Activated CD4-positive, alpha-beta T cell treated with anti-CD3 and anti-CD28 coated beads for 36 hours (primary cell): Measurements from ENCODE around the gene SAAL1. TPM values are rescaled to one million over a fixed set of nuclear protein-coding genes. Genes with fewer than 3 reads are reported as not detected.

Source experiments
- ATAC-seq: fragments of 200-7000 bp; cut with Tn5 transposase; one replicate; pipeline ENCODE4 v1.10.0; 2021; ENCODE audit warnings: mild to moderate bottlenecking, moderate library complexity
- CTCF ChIA-PET: fragments of 350-600 bp; sonication (Branson Sonifier 250); formaldehyde crosslinking; loops from one replicate; lab custom pipeline; 2021; ENCODE audit warnings: antibody characterized with exemption; lab: Charles Lee
- POLR2A ChIA-PET: fragments of 350-600 bp; sonication (Branson Sonifier 250); formaldehyde crosslinking; loops from one replicate; lab custom pipeline; 2021; ENCODE audit warnings: antibody characterized with exemption, inconsistent platforms; lab: Charles Lee
- DNase-seq: peaks from one replicate; pipeline ENCODE4 v3.0.0-alpha.2; 2020
- H3K27ac Mint-ChIP-seq: one replicate; pipeline ENCODE4 v1.8.0; 2021; ENCODE audit warnings: mixed read lengths
- H3K27me3 Mint-ChIP-seq: one replicate; pipeline ENCODE4 v1.8.0; 2021; ENCODE audit warnings: mixed read lengths
- H3K36me3 Mint-ChIP-seq: one replicate; pipeline ENCODE4 v1.8.0; 2021; ENCODE audit warnings: low read depth, mixed read lengths
- H3K4me1 Mint-ChIP-seq: one replicate; pipeline ENCODE4 v1.8.0; 2021; ENCODE audit warnings: mixed read lengths
- H3K4me3 Mint-ChIP-seq: one replicate; pipeline ENCODE4 v1.8.0; 2021; ENCODE audit warnings: mild to moderate bottlenecking, moderate library complexity, mixed read lengths
- H3K9me3 Mint-ChIP-seq: one replicate; pipeline ENCODE4 v1.8.0; 2021; ENCODE audit warnings: low read depth, mixed read lengths
- intact Hi-C, 2 experiments: fragments of 100-400 bp; cut with DNase I in 1 of 2; cut with micrococcal nuclease in 1 of 2; formaldehyde crosslinking; loops; one replicate each; pipeline versions ENCODE4 v1.14.2 to v1.15.1; 2022 to 2024; cut with DNase I, micrococcal nuclease
- total RNA-seq, 2 experiments: library from RNA; stranded (reverse); gene quantifications; one replicate each; pipeline ENCODE4 v1.2.3, GENCODE V29; 2021

The SAAL1 gene
- total RNA-seq, 2 experiments from 2014 or later, result 37.4 to 40.9 TPM

DNA sequence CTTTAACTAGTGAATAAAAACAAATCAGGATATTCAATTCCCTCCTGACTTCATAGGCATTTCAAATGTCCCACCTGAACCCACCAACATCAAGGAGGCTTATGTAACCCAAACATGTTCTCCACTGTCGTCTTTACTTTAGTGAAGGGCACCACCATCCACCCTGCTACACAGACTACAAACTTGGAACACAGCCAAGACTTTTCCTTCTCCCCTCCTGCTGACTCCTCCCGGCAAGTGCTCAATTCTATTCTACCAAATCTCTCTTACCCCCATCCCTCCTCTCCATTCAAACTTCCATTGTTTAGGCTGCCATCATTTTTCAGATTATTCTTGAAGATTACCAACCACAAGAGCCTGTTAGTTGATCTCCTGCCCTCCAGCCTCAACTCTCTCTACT lies 24.3 kb downstream of the SAAL1 start:
- no peak for ATAC-seq
- H3K27ac Mint-ChIP-seq, result no peak overlapping the region
- ChIA-PET POLR2A (no interaction called here), CTCF (interaction anchor here (1.0 to 1.8 kb wide), 3 partner anchors 21 to 33 kb away, joined by 3 to 6 read pairs (median 4); partner anchors contain the start of gene SAAL1)
- DNase-seq, result no peak
- H3K27me3 Mint-ChIP-seq, result no peaks in the 10 kb centered on the region
- H3K9me3 Mint-ChIP-seq, result no peaks in the 10 kb centered on the region
- intact Hi-C loops, result no loop called here
- peaks cover 30% of the 10 kb centered on the region for H3K36me3 Mint-ChIP-seq
- H3K4me1 Mint-ChIP-seq, result no peaks in the 10 kb centered on the region
- no peak overlapping the region for H3K4me3 Mint-ChIP-seq

DNA sequence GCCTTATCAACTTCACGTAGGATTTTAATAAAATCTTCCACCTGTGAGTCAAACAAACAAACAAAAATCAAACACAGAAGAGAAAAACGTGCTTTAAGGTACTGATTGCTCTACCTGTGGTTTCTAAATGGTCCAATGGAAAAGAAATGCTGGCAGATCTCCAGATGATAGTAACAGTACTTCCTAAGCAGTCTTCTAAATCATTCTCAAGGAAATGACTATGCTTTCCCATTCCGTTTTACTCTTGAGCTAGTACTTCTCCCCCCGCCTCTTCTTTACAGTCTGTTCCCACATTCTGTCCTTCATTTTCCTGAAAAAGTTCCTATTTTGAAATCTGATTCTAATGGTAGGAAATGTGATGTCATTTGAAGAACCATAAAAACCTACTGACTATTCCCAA lies 25.4 kb downstream of the SAAL1 start:
- Mint-ChIP-seq H3K9me3 (no peaks in the 10 kb centered on the region), H3K27ac (no peak overlapping the region), H3K27me3 (no peaks in the 10 kb centered on the region), H3K4me3 (no peak overlapping the region), H3K36me3 (peaks cover 29% of the 10 kb centered on the region), H3K4me1 (no peaks in the 10 kb centered on the region)
- ATAC-seq, result no peak
- ChIA-PET POLR2A (no interaction called here), CTCF (interaction anchor here (1.0 to 1.8 kb wide), 4 partner anchors 14 to 91 kb away, joined by 3 to 6 read pairs (median 4); partner anchors contain the start of gene SAAL1)
- intact Hi-C loops, result no loop called here
- no peak for DNase-seq

DNA sequence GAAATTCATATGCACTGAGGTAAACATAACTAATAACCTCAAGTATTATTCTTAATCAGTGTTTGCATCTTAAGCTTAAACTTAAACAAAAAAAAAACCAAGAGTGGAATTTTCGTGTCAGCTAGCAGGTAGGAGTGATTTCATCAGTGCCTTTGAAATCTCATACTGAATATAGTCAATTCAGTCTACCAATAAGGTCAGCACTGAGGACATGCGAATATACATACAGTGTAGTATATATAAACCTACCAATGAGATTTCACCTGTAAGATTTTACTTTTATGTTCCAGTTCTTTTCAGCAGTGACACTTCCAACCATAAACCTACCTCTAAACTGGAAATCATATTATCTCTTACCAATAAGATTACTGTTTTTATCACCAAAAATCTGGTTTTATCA lies 27.0 kb downstream of the SAAL1 start:
- no peaks in the 10 kb centered on the region for H3K9me3 Mint-ChIP-seq
- H3K27ac Mint-ChIP-seq, result no peak overlapping the region
- CTCF ChIA-PET, result interaction anchor here (1.6 kb wide), 1 partner anchor 15 kb away, joined by 4 read pairs; no protein-coding TSS in a partner anchor
- ATAC-seq (peak; percentile 85), DNase-seq (no peak)
- no peaks in the 10 kb centered on the region for H3K4me1 Mint-ChIP-seq
- no peaks in the 10 kb centered on the region for H3K27me3 Mint-ChIP-seq
- no peak overlapping the region for H3K4me3 Mint-ChIP-seq
- H3K36me3 Mint-ChIP-seq, result peaks cover 27% of the 10 kb centered on the region
- POLR2A ChIA-PET, result interaction anchor here (0.6 kb wide), 2 partner anchors 35 to 1216 kb away, joined by 3 to 9 read pairs; no protein-coding TSS in a partner anchor
- intact Hi-C loops, result no loop called here

DNA sequence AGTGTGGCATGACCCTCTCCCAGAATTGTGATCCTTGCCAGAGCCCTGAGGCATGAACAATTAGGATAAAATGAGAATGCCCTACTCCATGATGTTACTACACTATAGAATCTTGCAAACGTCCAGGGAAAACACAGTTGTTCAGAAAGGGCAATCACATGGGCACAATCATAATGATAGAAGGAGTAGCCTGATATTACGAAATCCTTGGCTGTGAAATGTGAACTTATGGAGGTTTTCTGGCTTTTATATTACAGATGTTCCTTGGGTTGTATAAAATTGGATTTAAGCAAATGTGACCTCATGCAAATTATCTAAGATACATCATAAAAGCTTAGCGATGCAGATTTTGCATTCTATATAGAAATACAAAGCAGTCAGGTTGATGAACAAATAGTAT lies 30.4 kb downstream of the SAAL1 start:
- Mint-ChIP-seq H3K9me3 (no peaks in the 10 kb centered on the region), H3K4me1 (no peaks in the 10 kb centered on the region), H3K36me3 (peaks cover 14% of the 10 kb centered on the region), H3K4me3 (no peak overlapping the region), H3K27me3 (no peaks in the 10 kb centered on the region), H3K27ac (no peak overlapping the region)
- no peak for DNase-seq
- no peak for ATAC-seq
- ChIA-PET POLR2A (no interaction called here), CTCF (interaction anchor here (0.6 kb wide), 1 partner anchor 102 kb away, joined by 3 read pairs; no protein-coding TSS in a partner anchor)
- intact Hi-C loops, result no loop called here

DNA sequence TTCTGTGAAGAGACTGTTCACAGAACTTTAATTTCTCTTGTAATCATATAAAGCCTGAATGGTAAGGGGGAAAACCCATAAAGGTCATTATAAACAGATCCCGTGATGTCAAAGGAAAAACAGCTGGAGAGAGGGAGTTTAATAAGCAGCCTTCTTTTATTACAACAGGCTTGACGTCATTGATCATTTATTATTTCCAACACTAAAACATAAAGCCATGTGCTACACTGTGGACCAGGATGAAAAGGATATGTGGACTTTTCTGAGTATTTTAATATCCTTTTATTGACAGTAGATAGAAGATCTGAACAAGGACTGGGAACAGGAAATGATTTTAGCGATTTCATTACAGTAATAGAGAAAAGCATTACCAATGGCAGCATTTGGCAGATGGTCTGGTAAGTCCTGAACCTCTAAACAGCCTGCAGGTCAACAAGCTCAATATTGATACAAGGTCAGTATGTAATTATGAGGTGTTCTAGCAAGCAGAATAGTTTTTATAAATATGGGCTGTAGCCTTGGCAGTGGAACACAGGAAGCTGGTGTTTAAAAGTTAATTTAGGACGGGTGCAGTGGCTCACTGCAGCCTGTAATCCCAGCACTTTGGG lies 34.7 kb downstream of the SAAL1 start:
- Mint-ChIP-seq H3K9me3 (no peaks in the 10 kb centered on the region), H3K4me3 (no peak overlapping the region), H3K27ac (no peak overlapping the region), H3K36me3 (peaks cover 2% of the 10 kb centered on the region), H3K27me3 (no peaks in the 10 kb centered on the region), H3K4me1 (no peaks in the 10 kb centered on the region)
- intact Hi-C loops, result no loop called here
- DNase-seq (no peak), ATAC-seq (no peak)
- CTCF ChIA-PET, result interaction anchor here (0.7 to 1.1 kb wide), 2 partner anchors 13 to 206 kb away, joined by 3 read pairs; no protein-coding TSS in a partner anchor
- POLR2A ChIA-PET, result no interaction called here

DNA sequence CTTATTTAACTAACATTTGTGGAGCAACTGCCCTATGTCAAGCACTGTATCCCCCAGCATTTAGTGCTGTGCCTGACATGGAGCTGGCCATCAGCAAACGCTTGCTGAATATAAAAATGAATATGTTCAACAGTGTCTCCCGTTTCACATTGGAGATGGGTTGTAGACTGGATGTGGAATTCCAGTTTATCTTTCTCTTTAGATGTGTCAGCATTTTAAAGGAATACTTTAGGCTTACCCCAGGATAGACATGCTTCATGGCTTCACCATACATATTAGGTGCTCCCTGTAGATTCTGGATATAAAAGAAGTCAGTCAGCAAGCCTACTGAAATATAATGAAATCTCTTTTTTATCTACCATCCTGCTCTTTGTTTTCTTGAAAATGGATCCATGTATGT lies 38.5 kb downstream of the SAAL1 start:
- ATAC-seq, result no peak
- H3K9me3 Mint-ChIP-seq, result no peaks in the 10 kb centered on the region
- ChIA-PET POLR2A (no interaction called here), CTCF (interaction anchor here (0.6 kb wide), 1 partner anchor 198 kb away, joined by 3 read pairs; the partner anchor contains the start of gene SAA1)
- intact Hi-C loops, result no loop called here
- H3K27ac Mint-ChIP-seq, result no peak overlapping the region
- no peaks in the 10 kb centered on the region for H3K27me3 Mint-ChIP-seq
- no peaks in the 10 kb centered on the region for H3K4me1 Mint-ChIP-seq
- H3K36me3 Mint-ChIP-seq, result peaks cover 2% of the 10 kb centered on the region
- H3K4me3 Mint-ChIP-seq, result no peak overlapping the region
- DNase-seq, result no peak

DNA sequence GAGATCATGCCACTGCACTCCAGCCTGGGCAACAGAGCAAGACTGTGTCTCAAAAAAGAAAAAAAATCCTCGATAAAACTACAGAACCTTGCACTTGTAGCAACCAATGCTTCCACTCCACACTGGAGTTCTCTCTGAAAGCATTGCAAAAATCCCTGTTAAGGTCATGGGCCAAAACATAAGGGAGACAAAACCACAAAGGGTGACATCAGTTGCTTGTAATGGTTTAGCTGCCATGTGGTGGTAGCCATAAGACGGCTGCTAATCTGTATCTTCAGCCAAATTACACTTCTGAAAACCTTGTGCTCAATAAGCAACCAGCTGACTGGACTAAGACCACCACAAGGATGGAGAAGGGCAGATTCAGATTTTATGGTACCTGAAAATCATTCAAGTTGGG lies 39.3 kb downstream of the SAAL1 start:
- CTCF ChIA-PET, result interaction anchor here (0.6 kb wide), 1 partner anchor 199 kb away, joined by 3 read pairs; the partner anchor contains the start of gene SAA1

DNA sequence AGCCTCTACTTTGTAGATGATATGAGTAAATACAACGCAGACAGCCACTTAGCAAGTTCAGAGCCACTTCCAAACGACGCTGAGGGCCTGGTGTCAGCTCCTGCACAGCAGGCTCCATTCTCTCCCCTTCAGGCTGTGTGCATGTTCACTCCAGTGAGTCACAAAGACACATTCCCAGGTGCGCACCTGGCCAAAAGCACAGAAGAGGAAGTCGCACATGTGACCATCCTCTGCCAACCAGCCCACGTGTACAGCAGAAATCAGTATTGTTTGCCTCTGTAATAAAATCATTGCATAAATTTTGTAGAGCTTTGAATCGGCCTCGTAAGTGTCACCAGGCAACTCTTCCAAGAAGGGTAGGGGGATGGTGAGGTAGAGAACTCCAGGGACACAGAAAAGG lies 40.3 kb downstream of the SAAL1 start:
- Mint-ChIP-seq H3K27me3 (no peaks in the 10 kb centered on the region), H3K27ac (no peak overlapping the region), H3K36me3 (peaks cover 2% of the 10 kb centered on the region), H3K4me3 (no peak overlapping the region), H3K4me1 (no peaks in the 10 kb centered on the region), H3K9me3 (no peaks in the 10 kb centered on the region)
- intact Hi-C loops, result no loop called here
- DNase-seq (no peak), ATAC-seq (no peak)
- ChIA-PET CTCF (no interaction called here), POLR2A (no interaction called here)

More for the DNA sequence above, 39.3 kb downstream of the SAAL1 start:
- Mint-ChIP-seq H3K36me3 (peaks cover 2% of the 10 kb centered on the region), H3K27ac (no peak overlapping the region), H3K4me1 (no peaks in the 10 kb centered on the region), H3K9me3 (no peaks in the 10 kb centered on the region), H3K4me3 (no peak overlapping the region), H3K27me3 (no peaks in the 10 kb centered on the region)
- DNase-seq (no peak), ATAC-seq (no peak)
- intact Hi-C loops, result no loop called here
- POLR2A ChIA-PET, result no interaction called here

DNA sequence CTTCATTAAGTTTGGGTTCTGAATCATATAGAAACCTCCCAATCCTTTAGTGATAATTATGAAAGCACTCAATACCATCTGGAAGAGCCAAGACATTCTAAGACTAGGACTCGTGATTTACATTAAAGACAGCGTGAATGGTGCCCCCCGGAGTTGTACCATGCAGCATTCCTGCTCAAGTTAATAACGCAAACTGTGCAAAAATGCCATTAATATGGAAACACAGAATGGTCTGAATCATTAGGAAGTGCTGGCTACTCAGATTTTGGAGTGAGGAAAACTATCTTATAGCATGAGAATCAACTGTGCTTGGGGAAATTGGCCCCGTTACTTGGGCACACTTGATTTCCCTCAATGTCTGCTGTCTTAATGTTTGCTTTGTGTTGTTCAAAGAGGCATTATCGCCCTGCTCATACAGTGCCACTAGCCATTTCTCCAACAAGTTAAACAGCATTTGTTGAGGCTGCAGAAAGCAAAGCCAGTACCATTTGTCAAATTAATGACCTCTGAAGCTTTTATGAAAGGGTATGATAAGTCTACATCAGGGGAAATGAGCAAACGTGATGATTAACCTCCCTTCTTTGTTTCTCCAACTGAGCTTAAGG lies 41.3 kb downstream of the SAAL1 start:
- Mint-ChIP-seq H3K27ac (no peak overlapping the region), H3K36me3 (peaks cover 2% of the 10 kb centered on the region), H3K4me1 (no peaks in the 10 kb centered on the region), H3K27me3 (no peaks in the 10 kb centered on the region), H3K9me3 (no peaks in the 10 kb centered on the region), H3K4me3 (no peak overlapping the region)
- ChIA-PET CTCF (no interaction called here), POLR2A (no interaction called here)
- no peak for DNase-seq
- intact Hi-C loops, result no loop called here
- ATAC-seq, result no peak

DNA sequence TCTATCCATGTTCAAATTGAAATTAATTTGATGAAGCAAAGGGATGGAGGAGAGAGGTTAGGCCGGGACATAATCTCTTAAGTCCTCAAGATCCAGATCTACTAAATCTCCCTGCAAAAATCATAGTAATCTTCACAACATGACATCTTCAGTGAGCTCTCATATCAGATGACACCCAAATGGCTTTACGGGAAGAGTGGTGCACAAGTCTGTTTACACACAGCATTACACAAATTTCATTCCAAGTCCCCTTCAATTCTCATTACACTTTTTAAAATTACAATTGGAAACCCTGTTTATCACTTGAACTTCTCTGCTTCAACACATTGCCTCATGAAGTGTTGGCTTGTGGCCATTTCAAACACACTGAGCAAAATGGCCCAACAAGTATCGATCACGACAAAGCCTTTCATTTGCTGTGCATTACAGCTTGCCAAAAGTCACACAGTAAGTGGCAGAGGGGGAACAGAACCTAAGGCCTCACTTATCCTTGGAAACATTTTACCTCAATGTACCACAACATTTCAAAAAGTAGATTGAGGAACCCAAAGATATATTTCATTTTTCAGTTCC lies 41.9 kb downstream of the SAAL1 start:
- ChIA-PET CTCF (no interaction called here), POLR2A (no interaction called here)
- intact Hi-C loops, result no loop called here
- Mint-ChIP-seq H3K27ac (no peak overlapping the region), H3K36me3 (peaks cover under 1% of the 10 kb centered on the region), H3K4me1 (no peaks in the 10 kb centered on the region), H3K4me3 (no peak overlapping the region), H3K27me3 (no peaks in the 10 kb centered on the region), H3K9me3 (no peaks in the 10 kb centered on the region)
- ATAC-seq (no peak), DNase-seq (no peak)

DNA sequence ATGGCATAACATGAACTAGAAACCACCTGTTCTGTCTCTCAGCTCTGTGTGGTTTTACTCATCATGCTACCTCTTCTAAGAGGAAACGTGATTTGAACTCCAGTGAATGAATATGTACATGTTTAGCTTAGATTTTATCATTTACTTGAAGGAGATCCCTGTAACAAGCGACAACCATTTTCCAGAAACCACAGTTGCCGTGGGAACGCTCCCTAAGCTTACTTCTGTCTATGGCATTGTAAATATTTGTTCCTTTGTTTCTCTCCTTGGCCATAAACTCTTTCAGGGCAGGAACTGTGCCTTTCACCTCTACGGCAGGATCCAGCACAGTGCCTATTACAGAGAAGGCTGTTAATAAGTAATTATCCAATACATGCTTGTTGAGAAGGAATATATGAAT lies 42.8 kb downstream of the SAAL1 start:
- DNase-seq, result no peak
- intact Hi-C loops, result no loop called here

More for the DNA sequence above, 42.8 kb downstream of the SAAL1 start:
- Mint-ChIP-seq H3K9me3 (no peaks in the 10 kb centered on the region), H3K4me1 (no peaks in the 10 kb centered on the region), H3K4me3 (no peak overlapping the region), H3K27ac (no peak overlapping the region), H3K27me3 (no peaks in the 10 kb centered on the region), H3K36me3 (no peaks in the 10 kb centered on the region)
- ChIA-PET POLR2A (no interaction called here), CTCF (interaction anchor here (1.0 kb wide), 1 partner anchor 52 kb away, joined by 3 read pairs; no protein-coding TSS in a partner anchor)
- ATAC-seq, result no peak
